Ammon's horn (tissue), 1 donor: ENCODE measurements around the gene BIRC5.

ENCODE experiments used
- DNase-seq: peaks from one replicate; pipeline ENCODE4 v3.0.0-alpha.2; 2016; ENCODE audit warnings: low spot score

Gene BIRC5

DNA sequence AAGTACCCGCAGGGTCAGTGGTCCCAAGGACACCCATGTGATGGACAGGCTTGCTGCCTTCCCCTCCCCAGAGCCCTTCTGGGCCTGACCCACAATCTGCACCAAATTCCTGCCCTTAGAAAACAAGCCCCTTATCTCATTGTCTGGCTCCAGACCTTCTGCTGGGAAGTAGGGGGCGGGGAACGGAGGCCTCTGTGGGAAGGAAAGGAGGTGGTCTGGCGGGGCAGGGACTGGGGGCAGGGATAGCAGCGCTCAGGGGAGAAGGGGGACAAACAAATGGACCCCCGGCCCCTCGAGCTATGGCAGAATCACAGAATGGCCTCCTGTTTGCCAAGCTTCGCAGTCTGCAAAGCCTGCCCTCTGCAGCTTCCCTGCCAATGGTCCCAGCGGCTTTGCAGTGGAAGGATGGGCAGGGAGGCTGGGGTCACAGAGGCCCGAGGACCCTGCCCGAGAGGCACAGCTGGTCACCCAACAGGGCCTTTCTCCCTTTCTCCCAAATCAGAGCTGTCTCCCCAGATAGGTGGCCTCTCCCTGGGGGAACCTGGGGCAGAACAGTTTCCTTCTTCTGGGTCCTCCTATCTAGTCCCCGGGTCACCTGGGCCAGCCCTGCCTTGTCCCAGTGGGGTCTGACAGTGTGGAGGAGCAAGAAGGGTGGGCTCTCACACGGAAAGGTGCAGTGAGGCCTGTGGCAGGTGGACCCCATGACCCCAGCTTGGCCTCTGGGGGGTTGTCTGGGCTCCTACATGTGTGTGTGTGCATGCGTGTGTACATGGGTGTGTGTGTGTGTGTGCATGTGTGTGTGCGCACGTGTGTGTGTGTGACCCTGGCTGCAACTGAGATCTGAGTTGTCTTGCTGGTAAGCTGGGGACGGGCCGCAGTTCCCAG, 42.9 kb downstream of the BIRC5 start:
- no peak for DNase-seq

DNA sequence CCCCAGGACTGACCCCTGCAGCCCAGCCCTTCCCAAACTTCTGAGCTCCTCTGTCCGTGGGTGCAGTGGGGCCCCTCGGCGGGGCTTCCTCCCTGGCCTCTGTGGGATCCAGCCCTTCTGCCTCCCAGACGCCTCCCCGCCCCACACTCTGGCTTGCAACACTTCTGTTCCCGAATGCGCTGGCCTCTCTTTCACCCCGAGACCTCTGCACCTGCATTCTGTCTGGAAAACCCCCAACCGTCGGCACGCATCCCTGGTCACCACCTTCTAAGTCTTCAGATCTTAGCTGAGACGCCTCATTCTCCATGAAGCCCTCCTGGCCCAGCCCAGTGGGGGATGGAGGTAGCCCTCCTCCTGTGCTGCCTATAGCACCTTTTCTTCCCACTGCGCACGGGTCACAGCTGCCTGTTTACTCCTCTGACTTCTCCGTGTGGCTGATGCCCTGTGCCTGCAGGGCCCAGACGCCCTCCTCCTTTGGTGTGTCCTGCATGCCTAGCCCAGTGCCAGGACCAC, 43.8 kb downstream of the BIRC5 start:
- DNase-seq: no peak

GRCh38 chr17:78258323-78259191, 44.5 kb downstream of the BIRC5 start:
- no peak for DNase-seq

GRCh38 chr17:78259192-78259554, 45.1 kb downstream of the BIRC5 start:
- no peak for DNase-seq

GRCh38 chr17:78263063-78263735, 49.1 kb downstream of the BIRC5 start:
- DNase-seq: no peak

DNA sequence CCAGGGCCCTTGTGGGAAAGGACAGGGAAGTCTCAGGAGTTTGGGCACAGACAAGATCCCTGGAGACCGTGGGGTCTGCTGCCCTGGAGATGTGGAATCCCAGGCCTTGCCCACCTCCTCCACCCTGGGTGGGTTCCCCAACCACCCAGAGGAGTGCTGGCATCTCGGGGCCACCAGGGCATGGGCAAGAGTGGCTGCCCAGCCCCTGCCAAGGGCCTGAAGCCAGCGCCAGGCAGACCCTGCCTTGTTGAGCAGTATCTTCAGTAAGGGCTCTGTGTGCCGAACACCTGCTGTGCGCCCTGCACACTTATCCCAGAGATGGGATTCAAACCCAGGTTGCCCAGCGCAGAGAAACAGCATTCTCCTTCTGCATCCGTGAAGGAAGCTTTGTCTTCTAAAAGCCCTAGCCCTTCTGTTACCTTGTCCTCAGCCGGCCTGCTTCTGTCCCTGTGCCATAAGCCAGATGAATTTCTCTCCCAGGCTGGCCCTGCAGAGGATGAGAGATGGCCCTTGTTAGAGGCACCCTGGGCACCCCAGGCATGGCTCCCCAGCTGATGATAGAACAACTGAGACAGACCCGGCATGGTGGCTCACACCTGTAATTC, 49.8 kb downstream of the BIRC5 start:
- DNase-seq: no peak

GRCh38 chr17:78264590-78264989, 50.5 kb downstream of the BIRC5 start:
- DNase-seq: no peak

DNA sequence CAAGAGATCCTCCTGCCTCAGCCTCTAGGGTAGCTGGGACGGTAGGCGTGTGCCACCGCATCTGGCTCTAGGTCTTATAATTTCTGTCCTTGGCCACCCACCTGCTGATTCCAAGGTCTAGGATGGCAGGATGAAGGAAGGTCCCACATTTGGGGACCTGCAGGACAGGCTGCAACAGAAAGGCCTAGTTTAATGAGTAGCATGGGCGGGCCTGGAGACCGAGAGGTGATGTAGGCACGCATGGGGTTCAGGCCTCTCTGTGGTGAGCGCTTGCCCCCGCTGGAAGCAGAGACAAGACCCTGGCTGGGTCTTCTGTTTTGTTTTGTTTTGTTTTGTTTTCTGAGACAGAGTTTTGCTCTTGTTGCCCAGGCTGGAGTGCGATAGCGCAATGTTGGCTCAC, 51.1 kb downstream of the BIRC5 start:
- DNase-seq: no peak

DNA sequence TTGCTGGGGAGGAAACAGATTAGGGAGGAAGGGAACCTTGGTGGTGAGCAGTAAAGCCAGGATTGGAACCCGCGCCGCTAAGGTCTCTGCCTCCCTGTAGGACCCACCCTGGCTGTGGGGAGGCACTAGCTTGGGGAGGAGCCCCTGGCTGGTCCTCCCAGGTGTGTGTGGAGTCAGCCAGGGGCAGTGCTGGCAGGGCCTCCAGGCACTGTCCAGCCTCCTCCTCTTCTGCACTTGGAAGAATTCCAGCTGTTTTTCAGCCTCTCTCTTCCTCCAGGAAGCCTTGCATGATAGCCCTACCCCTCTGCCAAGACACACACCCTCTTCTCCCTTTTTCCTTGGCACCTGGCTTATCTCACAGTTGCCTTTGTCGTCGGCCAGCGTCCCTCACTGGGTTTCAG, 52.2 kb downstream of the BIRC5 start:
- DNase-seq: no peak

- no peak for DNase-seq
These were observed 52.7 kb downstream of the BIRC5 start for GRCh38 chr17:78266771-78267170.

GRCh38 chr17:78267253-78268073, 53.4 kb downstream of the BIRC5 start:
- no peak for DNase-seq

- DNase-seq: no peak
These were observed 54.3 kb downstream of the BIRC5 start for GRCh38 chr17:78268191-78268874.

GRCh38 chr17:78268951-78269905, 55.2 kb downstream of the BIRC5 start:
- no peak for DNase-seq

GRCh38 chr17:78269955-78270381, 55.9 kb downstream of the BIRC5 start:
- no peak for DNase-seq

- DNase-seq: no peak
These were observed 57.5 kb downstream of the BIRC5 start for GRCh38 chr17:78271419-78272170.

DNA sequence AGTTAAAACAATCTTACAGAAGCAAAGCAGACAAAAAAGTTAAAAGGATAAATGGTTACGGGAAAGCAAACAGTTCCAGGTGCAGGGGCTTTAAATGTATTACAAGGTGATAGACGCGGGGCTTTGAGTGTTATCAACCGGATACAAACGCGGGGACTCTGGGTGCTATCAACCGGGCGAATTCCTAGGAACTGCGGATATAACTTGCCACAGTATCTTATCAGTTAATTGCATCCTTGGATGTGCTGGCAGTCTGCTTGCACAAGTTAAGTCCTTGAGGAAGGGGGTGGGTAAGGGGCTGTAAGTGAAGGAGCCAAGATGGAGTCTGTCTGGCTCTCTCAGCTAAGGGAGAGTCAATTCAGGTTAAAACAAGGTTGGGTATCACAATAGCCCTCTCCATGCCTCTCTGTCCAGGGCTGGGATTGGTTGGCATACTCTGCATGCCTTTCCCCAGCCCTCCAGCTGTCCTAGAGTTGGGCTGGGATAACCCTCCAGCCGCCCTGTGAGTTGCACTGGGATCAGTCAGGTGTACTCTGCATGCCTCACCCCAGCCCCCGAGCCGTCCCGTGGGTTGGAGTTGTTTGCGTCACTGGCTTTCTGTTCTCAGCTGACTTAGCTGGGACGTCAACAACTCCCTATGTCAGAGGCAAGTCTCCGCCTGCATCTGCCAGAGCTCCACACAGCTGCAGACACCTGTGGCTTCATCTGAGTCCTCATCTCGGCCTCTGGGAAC, 58.3 kb downstream of the BIRC5 start:
- no peak for DNase-seq

DNA sequence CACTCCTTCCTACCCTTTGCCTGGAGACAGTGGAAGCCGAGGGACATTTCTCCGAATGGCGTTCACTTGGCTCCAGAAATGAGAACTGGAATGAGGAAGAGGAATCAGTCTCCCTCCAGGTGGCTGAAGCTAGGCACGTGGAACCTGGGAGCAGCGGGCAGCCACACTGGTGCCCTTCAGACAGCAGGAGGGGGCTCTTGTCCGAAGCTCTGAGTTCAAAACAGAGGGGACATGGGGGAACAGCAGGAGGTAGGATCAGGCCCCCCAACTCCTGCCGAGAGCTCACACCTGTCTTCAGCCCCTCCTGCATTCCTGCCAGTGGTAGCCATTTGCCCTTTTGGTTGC, 58.8 kb downstream of the BIRC5 start:
- DNase-seq: no peak

- no peak for DNase-seq
These were observed 59.8 kb downstream of the BIRC5 start for GRCh38 chr17:78273813-78274212.
